22Rv1 (cell line): Measurements from ENCODE around the gene MARK4.

Source experiments
- H3K27ac ChIP-seq: fragments of 450-650 bp; 2 replicates; pipeline ENCODE4 v1.5.1; 2017
- ZFX ChIP-seq: fragments of 450-650 bp; IDR thresholded peaks from 2 replicates; pipeline ENCODE4 v1.6.1; 2017; ENCODE audit warnings: antibody characterized with exemption, borderline replicate concordance
- TF ChIP-seq, protein P1 (sequence below): fragments of 450-650 bp; IDR thresholded peaks from 2 replicates; pipeline ENCODE4 v1.5.1; 2017; ENCODE audit warnings: mild to moderate bottlenecking

MARK4 gene

DNA sequence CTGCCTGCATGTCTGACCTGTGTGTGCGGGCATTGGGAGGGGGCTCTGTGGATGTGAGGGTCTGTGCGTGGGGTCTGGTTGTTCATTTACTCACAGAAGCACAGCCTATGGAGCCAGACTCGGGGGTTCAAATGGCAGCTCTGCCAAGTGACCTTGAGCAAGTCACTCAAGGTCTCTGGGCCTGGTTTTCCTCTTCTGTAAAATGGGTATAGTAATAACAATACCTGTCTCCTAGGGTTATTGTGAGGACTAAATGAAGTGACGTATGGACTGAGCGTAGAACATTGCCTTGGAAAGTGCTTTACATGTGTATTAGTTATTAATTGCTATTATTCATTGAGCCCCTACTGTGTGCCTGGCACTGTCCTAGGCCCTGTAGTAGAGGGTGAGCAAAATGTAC, 47.2 kb downstream of the MARK4 start:
- H3K27ac ChIP-seq, result no peak overlapping the region
- TF ChIP-seq ZFX, result no peak
- TF ChIP-seq, protein P1, sequence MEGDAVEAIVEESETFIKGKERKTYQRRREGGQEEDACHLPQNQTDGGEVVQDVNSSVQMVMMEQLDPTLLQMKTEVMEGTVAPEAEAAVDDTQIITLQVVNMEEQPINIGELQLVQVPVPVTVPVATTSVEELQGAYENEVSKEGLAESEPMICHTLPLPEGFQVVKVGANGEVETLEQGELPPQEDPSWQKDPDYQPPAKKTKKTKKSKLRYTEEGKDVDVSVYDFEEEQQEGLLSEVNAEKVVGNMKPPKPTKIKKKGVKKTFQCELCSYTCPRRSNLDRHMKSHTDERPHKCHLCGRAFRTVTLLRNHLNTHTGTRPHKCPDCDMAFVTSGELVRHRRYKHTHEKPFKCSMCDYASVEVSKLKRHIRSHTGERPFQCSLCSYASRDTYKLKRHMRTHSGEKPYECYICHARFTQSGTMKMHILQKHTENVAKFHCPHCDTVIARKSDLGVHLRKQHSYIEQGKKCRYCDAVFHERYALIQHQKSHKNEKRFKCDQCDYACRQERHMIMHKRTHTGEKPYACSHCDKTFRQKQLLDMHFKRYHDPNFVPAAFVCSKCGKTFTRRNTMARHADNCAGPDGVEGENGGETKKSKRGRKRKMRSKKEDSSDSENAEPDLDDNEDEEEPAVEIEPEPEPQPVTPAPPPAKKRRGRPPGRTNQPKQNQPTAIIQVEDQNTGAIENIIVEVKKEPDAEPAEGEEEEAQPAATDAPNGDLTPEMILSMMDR, result no peak

DNA sequence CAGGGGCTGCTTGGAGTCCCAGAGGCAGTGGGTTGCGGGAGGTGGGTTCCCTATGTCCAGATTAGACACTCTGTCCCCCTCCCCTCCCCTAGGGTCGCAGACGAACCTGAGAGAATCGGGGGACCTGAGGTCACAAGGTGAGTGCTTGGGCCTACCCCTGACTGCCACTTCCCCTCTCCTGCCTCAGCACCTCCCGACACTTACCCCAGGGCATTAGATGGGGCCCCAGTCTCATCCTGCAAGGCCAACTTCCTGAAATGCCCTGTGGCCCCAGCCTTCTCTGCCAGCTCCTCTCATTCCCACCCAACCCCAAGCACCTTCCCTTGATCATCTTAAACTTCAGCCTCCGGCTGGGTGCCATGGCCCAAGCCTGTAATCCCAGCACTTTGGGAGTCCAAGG, 48.6 kb downstream of the MARK4 start:
- TF ChIP-seq, protein P1, result no peak
- TF ChIP-seq ZFX, result no peak

DNA sequence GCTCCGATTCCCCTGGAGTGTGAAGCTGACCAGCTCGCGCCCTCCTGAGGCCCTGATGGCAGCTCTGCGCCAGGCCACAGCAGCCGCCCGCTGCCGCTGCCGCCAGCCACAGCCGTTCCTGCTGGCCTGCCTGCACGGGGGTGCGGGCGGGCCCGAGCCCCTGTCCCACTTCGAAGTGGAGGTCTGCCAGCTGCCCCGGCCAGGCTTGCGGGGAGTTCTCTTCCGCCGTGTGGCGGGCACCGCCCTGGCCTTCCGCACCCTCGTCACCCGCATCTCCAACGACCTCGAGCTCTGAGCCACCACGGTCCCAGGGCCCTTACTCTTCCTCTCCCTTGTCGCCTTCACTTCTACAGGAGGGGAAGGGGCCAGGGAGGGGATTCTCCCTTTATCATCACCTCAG, 51.3 kb downstream of the MARK4 start:
- TF ChIP-seq, protein P1, result no peak

More for the DNA sequence above, 48.6 kb downstream of the MARK4 start:
- peak overlapping the region; percentile 65 for H3K27ac ChIP-seq

DNA sequence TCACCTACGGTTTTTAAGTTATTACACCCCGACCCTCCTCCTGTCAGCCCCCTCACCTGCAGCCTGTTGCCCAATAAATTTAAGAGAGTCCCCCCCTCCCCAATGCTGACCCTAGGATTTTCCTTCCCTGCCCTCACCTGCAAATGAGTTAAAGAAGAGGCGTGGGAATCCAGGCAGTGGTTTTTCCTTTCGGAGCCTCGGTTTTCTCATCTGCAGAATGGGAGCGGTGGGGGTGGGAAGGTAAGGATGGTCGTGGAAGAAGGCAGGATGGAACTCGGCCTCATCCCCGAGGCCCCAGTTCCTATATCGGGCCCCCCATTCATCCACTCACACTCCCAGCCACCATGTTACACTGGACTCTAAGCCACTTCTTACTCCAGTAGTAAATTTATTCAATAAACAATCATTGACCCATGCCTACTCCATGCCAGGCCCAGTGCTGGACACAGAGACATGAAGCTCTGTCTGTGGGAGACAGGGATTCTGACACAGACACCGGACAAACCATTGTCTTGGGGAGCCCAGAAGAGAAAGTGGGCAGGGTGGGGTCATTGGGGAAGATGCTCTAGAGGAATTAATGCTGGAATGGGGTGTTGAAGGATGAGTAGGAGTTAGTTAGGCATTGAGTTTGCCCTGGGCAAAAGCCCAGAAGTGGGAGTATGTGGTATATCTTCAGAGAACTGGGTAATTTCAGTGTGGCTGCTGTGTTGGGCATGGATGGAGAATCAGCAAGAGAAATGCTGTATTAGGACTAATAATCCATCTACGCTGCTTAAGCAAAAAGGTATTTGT, 52.4 kb downstream of the MARK4 start:
- no peak for TF ChIP-seq ZFX
- TF ChIP-seq, protein P1, result no peak

More for the DNA sequence above, 51.3 kb downstream of the MARK4 start:
- no peak overlapping the region for H3K27ac ChIP-seq

DNA sequence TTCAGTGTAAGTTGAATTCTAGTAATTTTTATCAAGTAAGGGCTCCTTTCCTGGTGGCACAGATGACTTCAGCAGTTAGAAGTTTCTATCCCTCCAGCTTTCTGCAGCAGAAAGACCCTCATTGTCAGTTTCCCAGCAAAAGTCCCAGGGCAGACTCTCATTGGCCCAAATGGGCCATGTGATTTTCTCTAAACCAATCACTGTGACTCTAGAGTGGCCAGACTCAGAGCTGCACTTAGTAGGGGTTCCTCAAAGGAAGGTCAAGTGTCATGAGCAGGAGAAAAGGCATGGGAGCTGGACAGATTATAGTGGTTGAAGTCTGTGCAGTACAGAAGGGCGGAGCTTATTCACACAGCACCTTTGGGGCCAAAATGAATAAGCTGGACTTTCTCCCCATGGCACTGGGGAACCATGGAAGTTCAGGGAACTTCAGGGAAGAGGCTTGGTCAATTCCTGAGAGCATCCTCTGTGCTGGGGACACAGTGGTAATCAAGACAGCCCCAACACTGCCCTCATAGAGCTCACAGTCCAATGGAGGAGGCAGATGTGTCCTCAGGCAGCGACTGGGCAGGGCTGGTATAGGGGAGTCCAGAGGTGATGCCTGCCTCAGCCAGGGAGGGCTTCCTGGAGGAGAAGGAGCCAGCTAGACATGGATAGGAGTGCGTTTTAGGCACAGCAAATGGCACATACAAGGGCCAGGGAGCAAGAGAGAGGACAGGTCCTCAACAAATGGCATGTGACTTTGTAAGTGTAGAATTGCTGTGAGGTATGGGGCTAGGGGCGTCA, 53.3 kb downstream of the MARK4 start:
- TF ChIP-seq, protein P1, result no peak
- TF ChIP-seq ZFX, result no peak
- H3K27ac ChIP-seq, result no peak overlapping the region

More for the DNA sequence above, 52.4 kb downstream of the MARK4 start:
- no peak overlapping the region for H3K27ac ChIP-seq

DNA sequence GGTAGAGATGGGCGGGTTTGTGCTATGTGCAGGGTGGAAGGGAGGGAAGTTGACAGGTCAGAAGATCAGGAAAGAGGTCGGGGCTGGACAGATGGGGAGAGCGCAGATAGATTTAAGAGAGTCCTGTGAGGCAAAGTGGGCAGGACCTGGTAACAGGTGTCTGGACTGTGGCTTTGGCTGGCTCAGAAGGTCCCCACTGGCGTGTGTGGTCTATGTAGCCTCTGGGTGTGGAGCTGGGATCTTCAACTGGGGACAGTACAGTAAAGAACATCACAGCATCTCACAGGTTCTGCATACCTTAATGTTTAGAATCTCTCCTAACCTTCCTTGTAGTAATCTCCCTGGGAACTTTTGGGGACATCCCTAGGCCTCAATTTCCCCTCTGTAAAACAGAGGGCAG, 53.9 kb downstream of the MARK4 start:
- TF ChIP-seq, protein P1, result no peak
- H3K27ac ChIP-seq, result no peak overlapping the region

DNA sequence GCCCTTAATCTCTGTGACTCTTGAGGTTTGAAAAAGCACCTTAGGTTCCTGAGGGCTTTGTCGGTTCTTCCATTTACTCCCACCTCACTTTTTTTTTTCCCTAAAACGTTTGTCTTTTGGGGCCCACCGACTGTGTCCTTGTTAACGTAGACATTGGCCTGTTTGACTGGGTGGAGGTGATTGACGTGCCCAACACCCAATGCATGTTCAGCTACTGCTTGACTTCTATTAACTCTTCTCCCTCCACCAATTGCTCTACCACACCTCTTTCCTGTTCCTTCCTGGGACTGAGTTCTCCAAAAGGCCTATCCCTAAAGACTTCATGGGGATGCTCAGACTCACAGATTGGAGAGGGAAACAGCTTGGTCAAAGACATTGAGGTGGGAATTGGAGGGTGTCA, 54.4 kb downstream of the MARK4 start:
- TF ChIP-seq, protein P1, result no peak
- no peak for TF ChIP-seq ZFX
- H3K27ac ChIP-seq, result no peak overlapping the region
